Measurements from ENCODE around the gene METAP1D. TPM values are rescaled to one million over a fixed set of nuclear protein-coding genes. Genes with fewer than 3 reads are reported as not detected.

METAP1D gene
- polyA plus RNA-seq, 2 of the 4 experiments (the other 2 are of a cell fraction): 7.3 to 13.3 TPM

Other genes with a start within 250 kb of the METAP1D start
- 26.8 and 27.5 TPM in 2 replicates for gene SLC25A12, start 105.7 kb upstream of the METAP1D start, polyA plus RNA-seq (2011; rRNA removed)
- gene SLC25A12, start 105.7 kb upstream of the METAP1D start, polyA plus RNA-seq (2017; fragmentation: RNase III; extraction: RNeasy Plus Mini Kit Qiagen cat#74134 plus additional on column Dnase treatment): 12.5 to 13.8 TPM (median 12.9 TPM) in 3 replicates
- gene HAT1, start 77.5 kb upstream of the METAP1D start, polyA plus RNA-seq (2011; rRNA removed): 99.1 and 139 TPM in 2 replicates
- 93.6 to 95.4 TPM (median 94.3 TPM) in 3 replicates for gene HAT1, start 77.5 kb upstream of the METAP1D start, polyA plus RNA-seq (2017; fragmentation: RNase III; extraction: RNeasy Plus Mini Kit Qiagen cat#74134 plus additional on column Dnase treatment)
- 0.53 and 1.1 TPM in 2 replicates for gene DLX1, start 85.6 kb downstream of the METAP1D start, polyA plus RNA-seq (2011; rRNA removed)
- 2.4 to 2.9 TPM (median 2.5 TPM) in 3 replicates for gene DLX1, start 85.6 kb downstream of the METAP1D start, polyA plus RNA-seq (2017; fragmentation: RNase III; extraction: RNeasy Plus Mini Kit Qiagen cat#74134 plus additional on column Dnase treatment)
- 0.04 TPM in 2 replicates for gene DLX2, start 102.9 kb downstream of the METAP1D start, polyA plus RNA-seq (2011; rRNA removed)
- gene DLX2, start 102.9 kb downstream of the METAP1D start, polyA plus RNA-seq (2017; fragmentation: RNase III; extraction: RNeasy Plus Mini Kit Qiagen cat#74134 plus additional on column Dnase treatment): 0.17 to 0.25 TPM (median 0.19 TPM) in 3 replicates